ENCODE measurements around the gene LHFPL6. TPM values are rescaled to one million over a fixed set of nuclear protein-coding genes. Genes with fewer than 3 reads are reported as not detected.
"Not testable (repeated sequence)": the region's sequence is repeated elsewhere in the genome, so short reads cannot be mapped to it uniquely, and the experiment has no call there.

The LHFPL6 gene
- total RNA-seq, 1 donor from 2014 or later: 0.45 TPM

DNA sequence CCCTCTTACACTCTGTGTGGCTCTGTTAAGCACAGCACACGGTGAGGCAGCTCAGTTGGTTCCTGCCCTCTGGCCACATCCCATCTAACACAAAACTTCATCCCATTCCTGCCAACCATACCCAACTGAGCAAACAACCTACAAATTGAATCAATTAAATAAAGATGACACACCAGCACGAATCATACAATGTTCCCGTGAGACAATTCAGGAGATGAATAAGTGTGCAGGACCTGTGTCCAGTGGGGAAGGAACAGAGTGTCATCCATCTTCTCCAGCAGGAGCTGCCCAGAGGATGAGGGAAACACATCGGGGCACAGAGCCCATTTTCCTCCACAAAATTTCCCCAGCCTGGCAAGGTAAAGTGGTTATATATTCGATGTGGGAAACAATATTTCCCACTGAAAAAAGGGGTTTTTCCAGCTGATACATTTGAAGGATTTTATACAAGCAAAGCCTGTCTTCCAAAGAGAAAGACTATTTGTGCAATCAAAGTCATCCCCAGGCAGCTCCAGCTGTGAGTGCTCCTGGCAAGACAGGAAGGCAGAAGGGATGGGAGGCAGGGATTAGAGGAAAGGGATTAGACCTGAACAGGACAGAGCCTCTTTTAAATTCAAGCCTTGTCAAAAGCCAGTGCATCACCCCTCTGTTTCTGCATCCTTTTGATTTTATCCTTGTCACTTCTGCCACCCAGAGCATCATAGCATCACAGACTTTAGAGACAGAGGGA lies 240.2 kb downstream of the LHFPL6 start:
- intact Hi-C loops (cut with micrococcal nuclease): no loop called here

DNA sequence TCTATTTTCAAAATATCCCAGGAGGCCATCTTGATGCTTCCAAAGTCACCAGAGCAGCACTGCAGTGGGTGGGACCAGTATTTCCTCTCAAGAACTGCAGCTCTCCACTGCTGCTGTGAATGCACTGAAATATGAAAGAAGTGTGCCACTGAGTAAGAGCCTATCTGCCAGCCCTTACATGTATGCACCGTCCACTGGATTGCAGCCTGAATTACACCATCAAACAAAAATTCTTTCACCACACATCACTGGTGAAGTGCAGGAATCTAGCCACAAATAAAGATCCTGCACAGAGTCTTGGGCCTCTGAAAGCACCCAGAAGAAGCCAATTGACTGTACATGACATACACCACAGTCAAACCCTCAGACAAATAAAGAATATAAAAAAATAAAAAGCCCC lies 249.0 kb downstream of the LHFPL6 start:
- intact Hi-C loops (cut with micrococcal nuclease): no loop called here

GRCh38 chr13:39350461-39350881 lies 252.5 kb downstream of the LHFPL6 start:
- intact Hi-C loops (cut with micrococcal nuclease): no loop called here

DNA sequence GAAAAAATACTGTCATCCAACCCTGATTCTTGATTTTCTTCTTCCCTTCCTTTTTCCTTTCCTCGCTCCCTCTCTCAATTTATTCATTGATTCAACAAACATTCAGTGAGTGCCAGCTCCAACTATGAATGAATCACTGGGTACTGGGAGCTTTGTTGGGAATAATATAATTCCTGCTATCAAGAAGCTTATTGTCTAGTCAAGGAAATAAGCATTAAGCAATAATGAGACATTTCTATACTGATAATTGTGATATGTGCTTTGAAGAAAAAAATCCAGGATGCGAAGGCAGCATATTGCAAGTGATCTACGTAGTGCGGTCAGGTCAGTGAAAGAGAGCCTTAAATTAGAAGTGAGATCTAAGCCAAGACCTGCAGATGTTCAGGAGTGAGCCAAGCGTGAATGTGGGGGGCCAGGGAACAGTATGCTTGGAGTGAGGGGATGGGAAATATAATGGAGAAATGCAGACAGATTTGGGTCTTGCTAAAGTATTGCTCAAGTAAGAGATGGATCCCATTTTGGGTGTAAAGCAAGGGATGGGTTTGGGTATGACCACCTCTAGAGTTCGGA lies 253.5 kb downstream of the LHFPL6 start:
- intact Hi-C loops (cut with micrococcal nuclease): no loop called here

DNA sequence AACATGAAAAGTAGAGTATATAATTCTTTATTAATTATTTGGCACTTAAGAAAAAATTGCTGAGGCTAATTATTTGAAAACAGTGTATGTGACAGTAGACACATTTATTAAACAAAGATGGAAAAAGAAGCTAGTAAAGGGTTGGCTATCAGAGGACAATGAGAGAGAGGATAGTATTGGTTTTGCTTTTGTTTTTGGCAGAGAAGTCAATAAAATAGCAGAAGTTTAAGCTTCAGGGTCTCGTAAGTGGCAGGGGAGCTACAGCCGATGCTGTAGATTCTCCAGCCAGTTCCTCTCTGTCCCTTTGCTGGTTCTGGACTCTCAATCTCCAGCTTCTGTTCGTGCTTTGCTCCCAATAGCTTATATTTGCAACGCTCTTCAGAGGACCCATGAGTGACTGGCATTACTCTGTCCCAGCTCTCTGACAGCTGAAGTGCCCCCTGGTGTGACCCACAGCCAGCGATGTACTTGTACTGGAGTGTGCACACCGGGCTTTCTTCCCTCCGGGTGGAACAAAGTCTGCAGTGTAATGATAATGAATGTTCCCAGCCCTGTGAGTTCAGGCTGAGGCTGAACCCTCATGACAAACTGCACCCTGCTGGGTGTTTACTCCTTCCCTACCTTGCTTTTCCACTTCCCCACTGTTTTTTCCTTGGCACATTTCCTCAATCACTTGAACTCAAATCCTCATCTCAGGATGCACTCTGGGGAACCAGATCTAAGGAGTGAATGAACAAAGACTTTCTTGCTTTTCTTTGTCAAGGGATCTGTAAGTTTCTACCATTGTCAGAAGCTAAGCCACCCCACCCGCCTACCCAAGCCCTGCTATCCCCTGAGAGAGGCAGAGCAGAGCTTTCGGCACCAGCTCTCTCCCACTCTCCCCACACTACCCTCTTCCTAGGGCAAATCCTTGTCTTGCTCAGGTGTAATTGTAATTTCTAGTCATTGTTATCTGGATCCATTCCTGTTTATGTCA lies 254.8 kb downstream of the LHFPL6 start:
- intact Hi-C loops (cut with micrococcal nuclease): no loop called here

DNA sequence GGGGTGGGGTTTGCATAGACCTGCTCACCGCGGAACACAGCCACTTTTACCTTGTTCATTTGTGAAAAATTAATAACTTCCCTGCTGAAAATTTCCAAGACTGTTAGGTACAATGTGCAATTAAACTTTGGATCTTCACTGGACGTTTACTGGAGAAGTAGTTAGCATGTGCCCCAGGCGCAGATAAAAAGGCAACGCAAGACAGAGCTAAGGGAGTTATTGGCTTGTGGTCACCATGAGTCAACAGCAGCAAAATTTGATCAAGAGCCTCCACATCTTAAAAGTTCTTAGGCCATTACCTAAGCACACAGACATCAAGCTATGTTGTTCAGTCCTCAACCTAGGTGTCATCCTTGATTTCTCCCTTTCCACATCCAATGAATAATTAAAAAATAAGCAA lies 257.0 kb downstream of the LHFPL6 start:
- intact Hi-C loops (cut with micrococcal nuclease): no loop called here

DNA sequence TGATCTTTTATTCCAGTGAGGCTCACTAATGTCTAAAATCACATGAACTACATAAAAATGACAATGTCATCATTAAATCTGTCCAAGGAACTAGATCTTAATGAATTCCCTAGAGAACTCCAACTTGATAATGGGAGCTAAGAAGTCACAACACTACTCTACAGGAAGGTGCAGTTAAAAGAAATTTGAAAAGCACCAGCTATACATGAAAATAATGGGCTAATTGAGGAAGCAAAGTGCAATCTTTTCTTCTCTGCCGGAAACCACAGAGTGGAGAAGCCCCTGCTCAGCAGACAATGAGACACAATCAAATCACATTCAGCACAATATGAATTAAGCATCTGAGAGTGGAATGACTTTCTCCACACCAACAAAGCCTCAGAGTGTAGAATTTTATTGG lies 261.7 kb downstream of the LHFPL6 start:
- intact Hi-C loops (cut with micrococcal nuclease): no loop called here

- intact Hi-C loops (cut with micrococcal nuclease): not testable (repeated sequence)
Measured at GRCh38 chr13:39338114-39338513, 264.9 kb downstream of the LHFPL6 start.

DNA sequence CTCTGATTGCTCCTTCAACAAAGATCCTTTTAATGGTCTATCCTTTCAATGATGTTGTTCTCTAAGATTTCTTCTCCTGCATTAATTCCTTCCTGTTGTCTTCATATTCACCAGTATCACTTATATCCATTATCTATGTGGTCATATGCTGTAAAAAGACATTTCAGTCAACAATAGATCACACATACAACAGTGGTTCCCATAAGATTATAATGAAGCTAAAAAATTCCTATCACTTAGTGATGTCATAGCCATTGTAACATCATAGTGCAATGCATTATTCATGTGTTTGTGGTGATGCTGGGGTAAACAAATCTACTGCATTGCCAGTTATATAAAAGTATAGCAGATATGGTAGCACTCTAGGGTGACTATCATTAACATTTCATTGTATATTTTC lies 266.1 kb downstream of the LHFPL6 start:
- intact Hi-C loops (cut with micrococcal nuclease): no loop called here

GRCh38 chr13:39336207-39336606 lies 266.8 kb downstream of the LHFPL6 start:
- intact Hi-C loops (cut with micrococcal nuclease): no loop called here

- intact Hi-C loops (cut with micrococcal nuclease): no loop called here
Measured at GRCh38 chr13:39335721-39336120, 267.3 kb downstream of the LHFPL6 start.

DNA sequence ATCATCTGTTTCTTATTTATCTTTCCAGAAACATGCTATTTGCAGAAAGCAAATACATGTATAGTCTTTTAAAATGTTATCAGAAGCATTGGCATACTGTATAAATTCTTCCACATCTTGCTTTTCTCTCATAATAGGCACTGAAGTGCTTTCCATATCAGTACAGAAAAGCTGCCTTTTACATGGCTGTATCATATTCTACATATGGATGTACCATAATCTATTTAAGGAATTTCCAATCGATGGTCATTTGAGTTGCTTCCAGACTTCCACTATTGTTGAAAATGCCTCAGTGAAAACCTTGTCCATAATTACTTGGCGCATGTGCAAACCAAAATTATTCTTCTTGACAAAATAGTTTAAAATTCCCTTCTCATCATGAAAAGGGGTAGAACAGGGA lies 272.5 kb downstream of the LHFPL6 start:
- intact Hi-C loops (cut with micrococcal nuclease): no loop called here

DNA sequence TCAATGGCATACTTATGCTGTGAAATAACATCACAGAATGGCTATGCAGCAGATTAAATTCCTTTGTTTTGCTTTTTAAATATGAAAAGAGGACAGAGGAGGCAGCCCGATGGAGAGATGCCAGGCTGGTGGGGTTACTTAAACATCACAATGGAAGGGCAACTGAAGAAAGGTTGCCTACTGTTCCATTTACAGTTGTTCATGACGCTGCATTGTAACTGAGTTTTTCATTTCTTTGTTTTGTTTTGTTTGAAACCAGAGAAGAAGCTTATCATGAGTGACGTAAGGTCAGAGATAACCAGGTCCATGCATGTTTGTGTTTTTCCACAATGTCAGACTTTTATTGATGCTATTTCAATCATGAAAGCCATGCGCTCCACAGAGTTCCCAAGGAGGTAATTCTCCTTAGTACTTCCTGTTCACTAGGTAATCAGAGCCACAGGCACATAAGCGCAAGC lies 273.8 kb downstream of the LHFPL6 start:
- intact Hi-C loops (cut with micrococcal nuclease): no loop called here

DNA sequence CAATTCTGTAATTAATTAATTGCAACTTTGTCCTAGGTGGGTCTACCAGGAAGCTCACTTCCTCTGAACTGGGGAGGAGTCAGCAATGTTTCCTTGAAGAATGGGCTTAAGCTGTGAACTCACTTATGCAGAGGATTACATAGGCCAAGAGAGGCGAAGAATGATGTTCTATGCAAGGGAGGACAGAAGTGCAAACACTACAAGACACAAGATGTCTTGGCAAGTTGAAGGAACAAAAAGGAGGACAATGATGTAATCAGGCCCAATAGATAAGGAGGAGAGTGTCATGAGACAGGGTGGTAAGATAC lies 275.9 kb downstream of the LHFPL6 start:
- intact Hi-C loops (cut with micrococcal nuclease): no loop called here

GRCh38 chr13:39326469-39327171 lies 276.4 kb downstream of the LHFPL6 start:
- intact Hi-C loops (cut with micrococcal nuclease): no loop called here

DNA sequence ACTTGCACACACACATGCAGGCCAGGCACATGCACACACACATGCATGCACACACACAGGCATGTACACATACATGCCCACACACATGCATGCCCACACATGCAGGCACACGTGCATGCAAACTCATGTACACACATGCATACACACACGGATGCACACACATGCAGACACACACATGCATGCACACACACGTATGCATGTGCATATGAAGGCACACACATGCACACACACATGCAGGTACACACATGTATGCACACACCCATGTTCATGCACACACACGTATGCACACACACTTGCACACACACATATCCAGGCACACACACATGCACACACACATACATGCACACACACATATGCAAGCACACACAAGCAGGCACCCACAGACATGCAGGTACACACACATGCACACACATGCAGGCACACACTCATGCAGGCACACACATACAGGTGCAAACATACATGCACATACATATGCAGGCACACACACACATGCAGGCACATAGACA lies 278.1 kb downstream of the LHFPL6 start:
- intact Hi-C loops (cut with micrococcal nuclease): no loop called here

- intact Hi-C loops (cut with micrococcal nuclease): no loop called here
Measured at GRCh38 chr13:39322836-39323585, 280.0 kb downstream of the LHFPL6 start.

- intact Hi-C loops (cut with micrococcal nuclease): no loop called here
Measured at GRCh38 chr13:39321574-39321973, 281.4 kb downstream of the LHFPL6 start.

- intact Hi-C loops (cut with micrococcal nuclease): no loop called here
Measured at GRCh38 chr13:39318161-39318560, 284.8 kb downstream of the LHFPL6 start.

- intact Hi-C loops (cut with micrococcal nuclease): no loop called here
Measured at GRCh38 chr13:39317291-39317690, 285.7 kb downstream of the LHFPL6 start.

GRCh38 chr13:39315796-39316195 lies 287.2 kb downstream of the LHFPL6 start:
- intact Hi-C loops (cut with micrococcal nuclease): no loop called here

Measured in T-helper 2 cell treated with Interferon-gamma antibody and Interleukin-4, amounts not matched to agents 100 ng/mL and 5 ng/mL, for 36 hours (primary cell).